Liver (tissue), 3 donors: ENCODE data around the gene NINJ2.

Experiments
- TAF1 ChIP-seq: conservative IDR thresholded peaks from 2 replicates; pipeline ENCODE4 v1.6.1; 2016; ENCODE audit warnings: antibody characterized with exemption, mild to moderate bottlenecking
- TF ChIP-seq, protein P1 (sequence below): fragments of 150-350 bp; IDR thresholded peaks from 2 replicates; pipeline ENCODE4 v1.5.1; 2017; ENCODE audit warnings: improper control_type of control experiment, low read depth, low read length; ENCODE audit not compliant: missing input control
- donor health status: healthy.
- donor health status: healthy.

DNA sequence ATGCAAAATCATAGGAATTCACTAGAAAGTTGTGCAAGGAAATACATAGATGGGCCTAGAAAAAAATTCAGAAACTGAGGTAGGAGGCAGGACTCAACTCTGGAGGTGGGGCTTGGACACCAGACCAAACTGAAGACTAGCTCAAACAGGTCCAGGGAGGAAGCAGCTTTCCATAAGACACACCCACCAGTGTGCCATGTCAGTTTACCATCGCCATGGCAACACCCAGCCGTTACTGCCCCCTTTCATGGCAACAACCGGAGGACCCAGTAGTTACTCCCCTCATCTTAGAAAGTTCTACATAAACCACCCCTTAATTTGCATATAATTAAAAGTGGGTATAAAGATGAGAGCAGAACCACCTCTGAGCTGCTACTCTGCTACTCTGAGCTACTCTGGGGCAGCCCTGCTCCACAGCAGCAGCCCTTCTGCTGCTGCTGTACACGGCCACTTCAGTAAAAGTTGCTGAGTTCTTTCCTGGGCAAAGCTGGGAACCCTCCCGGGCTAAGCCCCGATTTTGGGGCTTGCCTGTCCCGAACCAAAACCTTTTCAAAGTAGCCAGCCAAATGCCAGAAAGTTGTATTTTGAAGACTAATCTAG lies 30.8 kb upstream of the NINJ2 start:
- TF ChIP-seq, protein P1, sequence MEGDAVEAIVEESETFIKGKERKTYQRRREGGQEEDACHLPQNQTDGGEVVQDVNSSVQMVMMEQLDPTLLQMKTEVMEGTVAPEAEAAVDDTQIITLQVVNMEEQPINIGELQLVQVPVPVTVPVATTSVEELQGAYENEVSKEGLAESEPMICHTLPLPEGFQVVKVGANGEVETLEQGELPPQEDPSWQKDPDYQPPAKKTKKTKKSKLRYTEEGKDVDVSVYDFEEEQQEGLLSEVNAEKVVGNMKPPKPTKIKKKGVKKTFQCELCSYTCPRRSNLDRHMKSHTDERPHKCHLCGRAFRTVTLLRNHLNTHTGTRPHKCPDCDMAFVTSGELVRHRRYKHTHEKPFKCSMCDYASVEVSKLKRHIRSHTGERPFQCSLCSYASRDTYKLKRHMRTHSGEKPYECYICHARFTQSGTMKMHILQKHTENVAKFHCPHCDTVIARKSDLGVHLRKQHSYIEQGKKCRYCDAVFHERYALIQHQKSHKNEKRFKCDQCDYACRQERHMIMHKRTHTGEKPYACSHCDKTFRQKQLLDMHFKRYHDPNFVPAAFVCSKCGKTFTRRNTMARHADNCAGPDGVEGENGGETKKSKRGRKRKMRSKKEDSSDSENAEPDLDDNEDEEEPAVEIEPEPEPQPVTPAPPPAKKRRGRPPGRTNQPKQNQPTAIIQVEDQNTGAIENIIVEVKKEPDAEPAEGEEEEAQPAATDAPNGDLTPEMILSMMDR: no peak
- no peak for TF ChIP-seq TAF1
